ENCODE measurements around the gene VSIG1. TPM values are rescaled to one million over a fixed set of nuclear protein-coding genes. Genes with fewer than 3 reads are reported as not detected.

VSIG1 gene
- total RNA-seq (2021) (not detected in 2 replicates), Bru-seq, nascent RNA (percentile 5 among the genes with signal in this experiment), BruChase-seq, experiment 1, labeled RNA remaining after a 2-hour chase (percentile 2 among the genes with signal in this experiment), BruChase-seq, experiment 2, labeled RNA remaining after a 6-hour chase (percentile 9 among the genes with signal in this experiment)
- long read RNA-seq: 0 reads

GRCh38 chrX:108044554-108045256, at the start of gene VSIG1:
Gene VSIG1, plus strand, starts transcription at chrX:108045065. Its CDS starts 66 bp downstream, at chrX:108045131.
- ChIA-PET CTCF (no interaction called here), POLR2A (ENCODE audit: unreplicated experiment) (no interaction called here)
- no peaks in the 10 kb centered on the region for H3F3A ChIP-seq (ENCODE audit: insufficient read depth, low read depth)
- H4K20me1 ChIP-seq (ENCODE audit: insufficient read depth): no peaks in the 10 kb centered on the region
- H3K79me2 ChIP-seq (ENCODE audit: low read depth): no peaks in the 10 kb centered on the region
- H3K36me3 ChIP-seq (ENCODE audit: low read depth): no peaks in the 10 kb centered on the region
- no peaks in the 10 kb centered on the region for H3K9me2 ChIP-seq (ENCODE audit: insufficient read depth)
- no peak for DNase-seq
- H3K4me1 ChIP-seq (replicated peaks; ENCODE audit: insufficient read depth): no peaks in the 10 kb centered on the region
- H3K9me3 ChIP-seq (ENCODE audit: insufficient read depth, low read depth): no peaks in the 10 kb centered on the region
- BruUV-seq (replicated peaks): no TSS peak
- intact Hi-C loops (cut with micrococcal nuclease; ENCODE audit: unreplicated experiment): no loop called here
- no peak within 1 kb of the TSS for H3K27ac ChIP-seq
- no peak for TF ChIP-seq CTCF (conservative IDR thresholded peaks at IDR 0.05)
- TF ChIP-seq EZH2 (IDR thresholded peaks at IDR 0.05; ENCODE audit: low read depth): no peak
- no peaks in the 10 kb centered on the region for H3K27me3 ChIP-seq (ENCODE audit: insufficient read depth, low read depth)
- no peak within 1 kb of the TSS for H3K4me3 ChIP-seq
- H2AFZ ChIP-seq: no peak within 1 kb of the TSS
- H3K4me2 ChIP-seq: no peak within 1 kb of the TSS

GRCh38 chrX:107996124-107996523, 48.7 kb upstream of the VSIG1 start:
- Histone ChIP-seq H3K79me2 (ENCODE audit: low read depth) (no peaks in the 10 kb centered on the region), H3K27me3 (ENCODE audit: insufficient read depth, low read depth) (no peaks in the 10 kb centered on the region), H3K27ac (no peak overlapping the region), H3K4me3 (no peak overlapping the region), H3K9me3 (ENCODE audit: insufficient read depth, low read depth) (no peaks in the 10 kb centered on the region), H3K9me2 (ENCODE audit: insufficient read depth) (no peaks in the 10 kb centered on the region), H3F3A (ENCODE audit: insufficient read depth, low read depth) (no peaks in the 10 kb centered on the region), H2AFZ (no peak overlapping the region), H4K20me1 (ENCODE audit: insufficient read depth) (no peaks in the 10 kb centered on the region), H3K4me2 (no peak overlapping the region), H3K36me3 (ENCODE audit: low read depth) (no peaks in the 10 kb centered on the region), H3K4me1 (replicated peaks; ENCODE audit: insufficient read depth) (no peaks in the 10 kb centered on the region)
- ChIA-PET CTCF (no interaction called here), POLR2A (ENCODE audit: unreplicated experiment) (no interaction called here)
- no peak for DNase-seq
- intact Hi-C loops (cut with micrococcal nuclease; ENCODE audit: unreplicated experiment): no loop called here
- TF ChIP-seq EZH2 (IDR thresholded peaks at IDR 0.05; ENCODE audit: low read depth) (no peak), CTCF (conservative IDR thresholded peaks at IDR 0.05) (no peak)
- no TSS peak for BruUV-seq (replicated peaks)

GRCh38 chrX:108000751-108001150, 44.1 kb upstream of the VSIG1 start:
- no peaks in the 10 kb centered on the region for H3K36me3 ChIP-seq (ENCODE audit: low read depth)
- no TSS peak for BruUV-seq (replicated peaks)
- no peaks in the 10 kb centered on the region for H3K79me2 ChIP-seq (ENCODE audit: low read depth)
- H3K9me3 ChIP-seq (ENCODE audit: insufficient read depth, low read depth): no peaks in the 10 kb centered on the region
- TF ChIP-seq CTCF (conservative IDR thresholded peaks at IDR 0.05) (no peak), EZH2 (IDR thresholded peaks at IDR 0.05; ENCODE audit: low read depth) (no peak)
- no peak overlapping the region for H3K4me3 ChIP-seq
- no peaks in the 10 kb centered on the region for H3K9me2 ChIP-seq (ENCODE audit: insufficient read depth)
- no peaks in the 10 kb centered on the region for H3K27me3 ChIP-seq (ENCODE audit: insufficient read depth, low read depth)
- H3K27ac ChIP-seq: no peak overlapping the region
- no peaks in the 10 kb centered on the region for H4K20me1 ChIP-seq (ENCODE audit: insufficient read depth)
- CTCF ChIA-PET: no interaction called here
- H3K4me2 ChIP-seq: no peak overlapping the region
- POLR2A ChIA-PET (ENCODE audit: unreplicated experiment): no interaction called here
- H3K4me1 ChIP-seq (replicated peaks; ENCODE audit: insufficient read depth): no peaks in the 10 kb centered on the region; the same call in 1 of the 2 replicates
- no peaks in the 10 kb centered on the region for H3F3A ChIP-seq (ENCODE audit: insufficient read depth, low read depth)
- peak in 1 of 2 experiments; percentile 25 for DNase-seq
- intact Hi-C loops (cut with micrococcal nuclease; ENCODE audit: unreplicated experiment): loop anchor here (2.0 kb wide), 1 partner anchor 1106 kb away; no protein-coding TSS in a partner anchor
- no peak overlapping the region for H2AFZ ChIP-seq
